Prostate gland (tissue), 2 donors: ENCODE results near the gene BCL2L2. TPM values are rescaled to one million over a fixed set of nuclear protein-coding genes. Genes with fewer than 3 reads are reported as not detected.

Source experiments
- DNase-seq: peaks from one replicate; pipeline ENCODE4 v3.0.0-alpha.2; 2019; ENCODE audit warnings: low spot score
- H3K27ac ChIP-seq, 2 donors: fragments of 200-600 bp; sonication (generic); 2 replicates each; pipeline ENCODE4 v1.5.1; 2017 to 2019
- H3K27me3 ChIP-seq: fragments of 200-600 bp; sonication (generic); replicated peaks from 2 replicates; pipeline ENCODE4 v1.5.1; 2019; ENCODE audit not compliant: insufficient read depth
- H3K36me3 ChIP-seq, 2 donors: fragments of 200-600 bp; sonication (generic); 1 replicate in 1 of 2; 2 replicates in 1 of 2; pipeline versions ENCODE4 v1.5.1 to v1.8.1; 2017 to 2019
- H3K4me1 ChIP-seq: fragments of 200-600 bp; sonication (generic); replicated peaks from 2 replicates; pipeline ENCODE4 v1.5.1; 2019
- H3K4me3 ChIP-seq, 2 donors: fragments of 200-600 bp; sonication (generic); 2 replicates each; pipeline ENCODE4 v1.5.1; 2017 to 2019
- H3K9me3 ChIP-seq: fragments of 200-600 bp; sonication (generic); 2 replicates; pipeline ENCODE4 v1.5.1; 2017
- POLR2A ChIP-seq: fragments of 450-650 bp; IDR thresholded peaks from one replicate; pipeline ENCODE4 v1.6.1; 2016; ENCODE audit warnings: antibody characterized with exemption, mild to moderate bottlenecking
- POLR2AphosphoS5 ChIP-seq: sonication (generic); formaldehyde crosslinking; IDR thresholded peaks from one replicate; pipeline ENCODE4 v1.6.1; 2017; ENCODE audit warnings: antibody characterized with exemption
- WGBS: methylation state at CpG from one replicate; pipeline ENCODE4 v1.1.5; 2018; 5-methylcytosine and 5-hydroxymethylcytosine counted together
- intact Hi-C: fragments of 100-400 bp; cut with DNase I; formaldehyde crosslinking; loops from one replicate; pipeline ENCODE4 v1.14.2; 2022
- total RNA-seq, 2 donors: library from RNA; depleted of rRNA; stranded (reverse); fragments of >200 nt; gene quantifications; one replicate each; pipeline ENCODE4 v1.1.0, GENCODE V29; 2016
- TF ChIP-seq, protein P1 (sequence below), 4 experiments: fragments of 200-600 bp in 2 of 4; fragments of 450-650 bp in 2 of 4; sonication (generic) in 2 of 4; IDR thresholded peaks; 1 replicate in 3 of 4; 2 replicates in 1 of 4; pipeline ENCODE4 v1.5.1; 2016 to 2019; ENCODE audit warnings: antibody characterized with exemption in 4 of 4, mild to moderate bottlenecking in 2 of 4, moderate library complexity in 2 of 4

Gene BCL2L2
- total RNA-seq, 2 donors from 2014 or later: 45.4 to 87.3 TPM

GRCh38 chr14:23319746-23320583 is 13.3 kb downstream of the BCL2L2 start:
- intact Hi-C loops: loop anchor here (2.0 to 10.0 kb wide), 3 partner anchors 13 to 245 kb away; partner anchors contain the start of genes AP1G2, BCL2L2 and NGDN
- Histone ChIP-seq H3K36me3 (peaks cover 0 to 6% of the 10 kb centered on the region in 2 donors), H3K27ac (peak overlapping the region; percentile 91 to 98), H3K27me3 (no peaks in the 10 kb centered on the region), H3K4me3 (peak overlapping the region in 1 of 2 donors; percentile 28), H3K9me3 (no peaks in the 10 kb centered on the region), H3K4me1 (no peaks in the 10 kb centered on the region)
- 82% methylated on average over 17 of the region's 17 CpGs for WGBS
- no peak for DNase-seq
- TF ChIP-seq, protein P1, sequence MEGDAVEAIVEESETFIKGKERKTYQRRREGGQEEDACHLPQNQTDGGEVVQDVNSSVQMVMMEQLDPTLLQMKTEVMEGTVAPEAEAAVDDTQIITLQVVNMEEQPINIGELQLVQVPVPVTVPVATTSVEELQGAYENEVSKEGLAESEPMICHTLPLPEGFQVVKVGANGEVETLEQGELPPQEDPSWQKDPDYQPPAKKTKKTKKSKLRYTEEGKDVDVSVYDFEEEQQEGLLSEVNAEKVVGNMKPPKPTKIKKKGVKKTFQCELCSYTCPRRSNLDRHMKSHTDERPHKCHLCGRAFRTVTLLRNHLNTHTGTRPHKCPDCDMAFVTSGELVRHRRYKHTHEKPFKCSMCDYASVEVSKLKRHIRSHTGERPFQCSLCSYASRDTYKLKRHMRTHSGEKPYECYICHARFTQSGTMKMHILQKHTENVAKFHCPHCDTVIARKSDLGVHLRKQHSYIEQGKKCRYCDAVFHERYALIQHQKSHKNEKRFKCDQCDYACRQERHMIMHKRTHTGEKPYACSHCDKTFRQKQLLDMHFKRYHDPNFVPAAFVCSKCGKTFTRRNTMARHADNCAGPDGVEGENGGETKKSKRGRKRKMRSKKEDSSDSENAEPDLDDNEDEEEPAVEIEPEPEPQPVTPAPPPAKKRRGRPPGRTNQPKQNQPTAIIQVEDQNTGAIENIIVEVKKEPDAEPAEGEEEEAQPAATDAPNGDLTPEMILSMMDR (IDR thresholded peaks at IDR 0.05): no peak
- TF ChIP-seq POLR2AphosphoS5 (no peak), POLR2A (no peak)

DNA sequence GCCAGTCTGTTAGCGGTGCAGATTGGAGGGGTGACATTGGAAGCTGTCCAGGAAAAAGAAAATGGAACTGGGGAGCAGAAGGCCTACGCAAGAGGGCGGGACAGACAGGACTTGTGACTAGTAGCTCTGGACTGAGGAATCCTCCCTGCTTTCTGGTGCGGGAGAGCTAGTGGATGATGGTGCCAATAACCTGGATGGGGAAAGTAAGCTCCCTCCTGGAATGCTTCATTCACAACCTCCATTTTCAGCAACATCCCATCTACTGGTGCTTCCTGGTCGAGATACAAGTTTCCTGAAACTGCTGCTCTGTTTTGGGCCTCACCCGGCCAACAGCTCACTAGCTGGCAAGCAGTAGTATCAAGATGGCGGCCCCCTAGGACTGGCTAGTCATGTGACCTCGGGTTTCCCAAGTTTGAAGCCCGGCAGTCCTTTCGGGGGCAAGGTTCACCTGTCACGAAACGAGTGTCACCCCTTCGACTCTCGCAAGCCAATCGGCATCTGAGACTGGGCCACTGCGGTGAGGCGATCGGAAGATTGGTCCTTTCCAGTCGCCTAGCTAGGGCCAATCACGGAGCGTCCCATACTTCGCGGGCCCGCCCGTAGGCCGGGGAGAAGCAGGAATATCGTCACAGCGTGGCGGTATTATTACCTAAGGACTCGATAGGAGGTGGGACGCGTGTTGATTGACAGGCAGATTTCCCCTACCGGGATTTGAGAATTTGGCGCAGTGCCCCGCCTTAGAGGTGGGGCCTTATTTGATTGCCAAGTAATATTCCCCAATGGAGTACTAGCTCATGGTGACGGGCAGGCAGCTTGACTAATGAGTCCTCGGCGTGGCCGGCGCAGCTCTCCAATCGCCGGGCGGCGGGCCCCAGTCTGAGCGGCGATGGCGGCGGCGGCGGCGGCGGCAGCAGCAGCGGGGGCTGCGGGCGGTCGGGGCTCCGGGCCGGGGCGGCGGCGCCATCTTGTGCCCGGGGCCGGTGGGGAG is 14.2 kb downstream of the BCL2L2 start, which contains the start of gene PABPN1:
TSS of gene PABPN1 (plus strand) at position 874 of the 988 bp plus-strand sequence. CDS start at position 887, 13 bp downstream.
- peak; percentile 100 for DNase-seq
- H3K27me3 ChIP-seq: no peaks in the 10 kb centered on the region
- H3K9me3 ChIP-seq: no peaks in the 10 kb centered on the region
- H3K27ac ChIP-seq: peak within 1 kb of the TSS; percentile 98
- intact Hi-C loops: loop anchor here (2.0 to 10.0 kb wide), 3 partner anchors 14 to 244 kb away; partner anchors contain the start of genes AP1G2, BCL2L2 and NGDN
- no peaks in the 10 kb centered on the region for H3K4me1 ChIP-seq
- 4% methylated on average over 44 of the region's 63 CpGs for WGBS
- peak within 1 kb of the TSS; percentile 96 to 98 for H3K4me3 ChIP-seq
- H3K36me3 ChIP-seq: peaks cover 0 to 7% of the 10 kb centered on the region in 2 donors
- TF ChIP-seq POLR2AphosphoS5 (peak; percentile 98), POLR2A (peak; percentile 68)
- TF ChIP-seq, protein P1 (IDR thresholded peaks at IDR 0.05): peak in 1 of 4 experiments; percentile 5

DNA sequence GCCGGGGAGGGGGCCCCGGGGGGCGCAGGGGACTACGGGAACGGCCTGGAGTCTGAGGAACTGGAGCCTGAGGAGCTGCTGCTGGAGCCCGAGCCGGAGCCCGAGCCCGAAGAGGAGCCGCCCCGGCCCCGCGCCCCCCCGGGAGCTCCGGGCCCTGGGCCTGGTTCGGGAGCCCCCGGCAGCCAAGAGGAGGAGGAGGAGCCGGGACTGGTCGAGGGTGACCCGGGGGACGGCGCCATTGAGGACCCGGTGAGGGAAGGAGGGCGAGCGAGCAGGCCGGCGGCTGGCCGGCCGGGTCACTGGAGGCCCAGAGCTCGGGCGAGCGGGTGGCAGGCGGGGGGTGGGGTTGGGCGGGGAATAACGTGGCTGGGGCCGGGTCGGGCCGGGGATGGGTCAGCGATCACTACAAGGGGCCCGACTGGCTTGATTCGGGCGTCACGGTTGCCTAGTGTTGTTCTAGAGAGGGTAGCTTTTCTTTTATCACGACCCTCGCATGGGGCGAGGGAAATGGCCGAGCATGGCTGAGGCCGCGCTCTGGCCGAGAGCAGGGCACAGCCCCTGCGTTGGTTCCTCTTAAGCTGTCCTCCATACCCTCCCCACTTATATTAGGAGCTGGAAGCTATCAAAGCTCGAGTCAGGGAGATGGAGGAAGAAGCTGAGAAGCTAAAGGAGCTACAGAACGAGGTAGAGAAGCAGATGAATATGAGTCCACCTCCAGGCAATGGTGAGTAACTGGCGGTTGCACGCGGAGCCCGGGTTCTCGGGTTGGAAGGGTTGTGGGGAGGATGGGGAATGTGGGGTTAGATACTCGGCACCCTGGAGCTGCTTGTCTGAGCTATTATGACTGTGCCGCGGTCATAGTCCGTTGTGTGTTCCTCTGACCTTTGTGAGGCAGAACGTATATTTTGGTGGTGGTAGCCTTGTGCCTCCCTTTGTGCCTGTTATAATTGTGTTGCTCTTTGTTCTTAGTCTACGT is 15.2 kb downstream of the BCL2L2 start:
- Histone ChIP-seq H3K36me3 (peaks cover 0 to 7% of the 10 kb centered on the region in 2 donors), H3K4me1 (no peaks in the 10 kb centered on the region), H3K27ac (peak overlapping the region; percentile 98), H3K4me3 (peak overlapping the region; percentile 96 to 98), H3K27me3 (no peaks in the 10 kb centered on the region), H3K9me3 (no peaks in the 10 kb centered on the region)
- TF ChIP-seq POLR2A (no peak), POLR2AphosphoS5 (no peak)
- TF ChIP-seq, protein P1 (IDR thresholded peaks at IDR 0.05): no peak
- DNase-seq: peak; percentile 18
- intact Hi-C loops: loop anchor here (2.0 to 10.0 kb wide), 3 partner anchors 15 to 243 kb away; partner anchors contain the start of genes AP1G2, BCL2L2 and NGDN
- 1% methylated on average over 42 of the region's 64 CpGs for WGBS
